B cell (primary cell): Measurements from ENCODE around the gene AOAH. TPM values are rescaled to one million over a fixed set of nuclear protein-coding genes. Genes with fewer than 3 reads are reported as not detected.

Experiments used
- ATAC-seq: fragments of 200-7000 bp; cut with Tn5 transposase; one replicate; pipeline ENCODE4 v1.10.0; 2021; ENCODE audit warnings: low read depth, mild to moderate bottlenecking, moderate number of reproducible peaks, moderate library complexity
- CTCF ChIA-PET: fragments of 350-600 bp; sonication (Branson Sonifier 250); formaldehyde crosslinking; loops from one replicate; lab custom pipeline; 2021; ENCODE audit warnings: antibody characterized with exemption, inconsistent platforms; lab: Charles Lee
- POLR2A ChIA-PET: fragments of 350-600 bp; sonication (Branson Sonifier 250); formaldehyde crosslinking; loops from one replicate; lab custom pipeline; 2021; ENCODE audit warnings: antibody characterized with exemption; lab: Charles Lee
- DNase-seq: peaks from one replicate; pipeline ENCODE4 v3.0.0; 2013
- H2AFZ ChIP-seq: 2 replicates; pipeline ENCODE4 v1.6.1; 2012; ENCODE audit warnings: mild to moderate bottlenecking, low read depth, low read length; ENCODE audit not compliant: insufficient read depth, poor library complexity, severe bottlenecking
- H3K27ac ChIP-seq, 2 donors: 1 replicate in 1 of 2; 2 replicates in 1 of 2; pipeline ENCODE4 v1.5.1; 2012 to 2013; ENCODE audit warnings: low read length in 2 of 2, mild to moderate bottlenecking in 2 of 2, moderate library complexity in 1 of 2
- H3K27me3 ChIP-seq, 4 experiments: fragments of 200-600 bp in 1 of 4; sonication (generic) in 1 of 4; replicated peaks in 1 of 4; 1 replicate in 2 of 4; 2 replicates in 2 of 4; pipeline versions ENCODE4 v1.6.1 to v1.7.0; 2013 to 2016; ENCODE audit warnings: low read length in 3 of 4, mild to moderate bottlenecking in 2 of 4, mixed read lengths in 1 of 4, moderate library complexity in 1 of 4; ENCODE audit not compliant: insufficient read depth in 4 of 4, control insufficient read depth in 3 of 4; ENCODE audit errors: control extremely low read depth in 1 of 4
- H3K36me3 ChIP-seq, 2 experiments: replicated peaks in 1 of 2; 1 replicate in 1 of 2; 2 replicates in 1 of 2; pipeline versions ENCODE4 v1.6.1 to v1.7.1; 2013; ENCODE audit warnings: low read length in 1 of 2; ENCODE audit not compliant: insufficient read depth in 2 of 2, control insufficient read depth in 1 of 2; ENCODE audit errors: control extremely low read depth in 1 of 2, extremely low read depth in 1 of 2
- H3K4me1 ChIP-seq, 2 donors: fragments of 200-600 bp in 1 of 2; sonication (generic) in 1 of 2; 1 replicate in 1 of 2; 2 replicates in 1 of 2; pipeline versions ENCODE4 v1.5.1 to v1.6.1; 2013 to 2017; ENCODE audit warnings: low read length in 2 of 2; ENCODE audit not compliant: control insufficient read depth in 2 of 2, insufficient read depth in 2 of 2
- H3K4me2 ChIP-seq: replicated peaks from 2 replicates; pipeline ENCODE3; 2012; ENCODE audit warnings: mild to moderate bottlenecking, low read depth, low read length; ENCODE audit not compliant: poor library complexity, severe bottlenecking
- H3K4me3 ChIP-seq, 5 experiments: fragments of 200-600 bp in 1 of 5; sonication (generic) in 1 of 5; 1 replicate in 3 of 5; 2 replicates in 2 of 5; pipeline versions ENCODE4 v1.5.1 to v1.7.0; 2011 to 2016; ENCODE audit warnings: low read length in 4 of 5, mild to moderate bottlenecking in 4 of 5, low read depth in 2 of 5, control low read depth in 1 of 5, moderate library complexity in 1 of 5; ENCODE audit not compliant: insufficient read depth in 1 of 5; ENCODE audit errors: control extremely low read depth in 1 of 5, extremely low read depth in 1 of 5
- H3K79me2 ChIP-seq: fragments of 200-600 bp; sonication (generic); one replicate; pipeline ENCODE4 v1.6.0; 2016; ENCODE audit warnings: low read length; ENCODE audit not compliant: control insufficient read depth, insufficient read depth
- H3K9ac ChIP-seq: fragments of 200-600 bp; sonication (generic); 2 replicates; pipeline ENCODE4 v1.6.1; 2017; ENCODE audit warnings: mild to moderate bottlenecking, low read length, moderate library complexity
- H3K9me3 ChIP-seq, 3 donors: one replicate each; pipeline versions ENCODE4 v1.6.1 to v1.7.1; 2013; ENCODE audit warnings: low read length in 2 of 3; ENCODE audit not compliant: control insufficient read depth in 2 of 3, insufficient read depth in 1 of 3; ENCODE audit errors: control extremely low read depth in 1 of 3
- H4K20me1 ChIP-seq: 2 replicates; pipeline ENCODE4 v1.6.0; 2012; ENCODE audit warnings: mild to moderate bottlenecking, low read length; ENCODE audit not compliant: insufficient read depth, control insufficient read depth, poor library complexity, severe bottlenecking
- H3K27ac Mint-ChIP-seq: one replicate; pipeline ENCODE4 v1.8.0; 2021; ENCODE audit warnings: mixed read lengths
- H3K27me3 Mint-ChIP-seq: one replicate; pipeline ENCODE4 v1.8.0; 2021; ENCODE audit warnings: mixed read lengths
- H3K4me1 Mint-ChIP-seq: one replicate; pipeline ENCODE4 v1.8.0; 2021; ENCODE audit warnings: mixed read lengths
- H3K4me3 Mint-ChIP-seq: one replicate; pipeline ENCODE4 v1.8.0; 2021; ENCODE audit warnings: mixed read lengths
- H3K9me3 Mint-ChIP-seq: one replicate; pipeline ENCODE4 v1.8.0; 2022; ENCODE audit warnings: mixed read lengths; ENCODE audit not compliant: insufficient read depth
- CTCF ChIP-seq: fragments of 200-600 bp; IDR thresholded peaks from one replicate; pipeline ENCODE4 v1.8.0; 2022; ENCODE audit warnings: antibody characterized with exemption, mild to moderate bottlenecking
- EZH2 ChIP-seq: IDR thresholded peaks from 2 replicates; pipeline ENCODE4 v1.6.1; 2012; ENCODE audit warnings: borderline replicate concordance, low read depth, mild to moderate bottlenecking, moderate library complexity, low read length; ENCODE audit not compliant: insufficient read depth, poor library complexity, severe bottlenecking
- WGBS: methylation state at CpG from one replicate; pipeline ENCODE4 v1.1.5; 2013; ENCODE audit warnings: missing lambda C conversion rate; ENCODE audit not compliant: insufficient coverage; 5-methylcytosine and 5-hydroxymethylcytosine counted together
- intact Hi-C: fragments of 100-400 bp; cut with micrococcal nuclease; formaldehyde crosslinking; loops from one replicate; pipeline ENCODE4 v1.10.0; 2022
- polyA plus RNA-seq: library from polyadenylated mRNA; depleted of rRNA; stranded (reverse); fragments of >200 nt; gene quantifications from 2 replicates; pipeline ENCODE4 v1.2.3, GENCODE V29; 2012
- total RNA-seq, 2 donors: library from RNA; stranded (reverse); fragments of 120-200 nt in 1 of 2; gene quantifications; 1 replicate in 1 of 2; 2 replicates in 1 of 2; pipeline versions ENCODE4 v1.2.3 to v1.2.4, GENCODE V29; 2013 to 2022

The AOAH gene
- total and polyA plus RNA-seq, 2 donors (not counting 1 experiment from before 2014, with no cell fraction given), result 2.6 to 5.0 TPM

- no peaks in the 10 kb centered on the region for H3K9me3 Mint-ChIP-seq
- H3K9ac ChIP-seq, result no peak overlapping the region
- ChIA-PET CTCF (no interaction called here), POLR2A (no interaction called here)
- no peaks in the 10 kb centered on the region for H3K9me3 ChIP-seq
- H3K27ac ChIP-seq, result no peak overlapping the region
- peaks cover 6% of the 10 kb centered on the region for H3K27me3 Mint-ChIP-seq
- H3K4me1 ChIP-seq, result no peaks in the 10 kb centered on the region
- H3K79me2 ChIP-seq, result no peaks in the 10 kb centered on the region
- H3K4me2 ChIP-seq, result no peak overlapping the region
- H3K4me3 Mint-ChIP-seq, result no peak overlapping the region
- no peaks in the 10 kb centered on the region for H3K27me3 ChIP-seq
- no peak for DNase-seq
- no peak overlapping the region for H3K27ac Mint-ChIP-seq
- no peaks in the 10 kb centered on the region for H3K36me3 ChIP-seq
- no CpG with 5 or more reads among the region's 2 CpGs for WGBS
- no peak overlapping the region for H3K4me3 ChIP-seq
- H3K4me1 Mint-ChIP-seq, result no peaks in the 10 kb centered on the region
- H2AFZ ChIP-seq, result no peak overlapping the region
- TF ChIP-seq EZH2 (no peak), CTCF (no peak)
- intact Hi-C loops, result no loop called here
- H4K20me1 ChIP-seq, result no peaks in the 10 kb centered on the region
- no peak for ATAC-seq
These were observed 159.8 kb downstream of the AOAH start for GRCh38 chr7:36564489-36564888.

GRCh38 chr7:36563706-36564327, 160.5 kb downstream of the AOAH start:
- Mint-ChIP-seq H3K27me3 (peaks cover 11% of the 10 kb centered on the region), H3K9me3 (no peaks in the 10 kb centered on the region), H3K4me3 (no peak overlapping the region), H3K27ac (no peak overlapping the region), H3K4me1 (no peaks in the 10 kb centered on the region)
- no peak for TF ChIP-seq EZH2
- TF ChIP-seq CTCF, result no peak
- intact Hi-C loops, result no loop called here
- Histone ChIP-seq H4K20me1 (no peaks in the 10 kb centered on the region), H3K9me3 (no peaks in the 10 kb centered on the region), H2AFZ (no peak overlapping the region), H3K4me1 (no peaks in the 10 kb centered on the region), H3K36me3 (no peaks in the 10 kb centered on the region), H3K27me3 (no peaks in the 10 kb centered on the region), H3K27ac (no peak overlapping the region), H3K9ac (no peak overlapping the region), H3K4me2 (no peak overlapping the region), H3K4me3 (no peak overlapping the region), H3K79me2 (no peaks in the 10 kb centered on the region)
- CTCF ChIA-PET, result no interaction called here
- POLR2A ChIA-PET, result no interaction called here
- DNase-seq, result no peak
- no peak for ATAC-seq
- no CpG with 5 or more reads among the region's 1 CpG for WGBS
